Measurements from ENCODE around the gene MTX2.
A peak's percentile ranks its signal among the peaks of the same experiment; 100 is the strongest.

The MTX2 gene

DNA sequence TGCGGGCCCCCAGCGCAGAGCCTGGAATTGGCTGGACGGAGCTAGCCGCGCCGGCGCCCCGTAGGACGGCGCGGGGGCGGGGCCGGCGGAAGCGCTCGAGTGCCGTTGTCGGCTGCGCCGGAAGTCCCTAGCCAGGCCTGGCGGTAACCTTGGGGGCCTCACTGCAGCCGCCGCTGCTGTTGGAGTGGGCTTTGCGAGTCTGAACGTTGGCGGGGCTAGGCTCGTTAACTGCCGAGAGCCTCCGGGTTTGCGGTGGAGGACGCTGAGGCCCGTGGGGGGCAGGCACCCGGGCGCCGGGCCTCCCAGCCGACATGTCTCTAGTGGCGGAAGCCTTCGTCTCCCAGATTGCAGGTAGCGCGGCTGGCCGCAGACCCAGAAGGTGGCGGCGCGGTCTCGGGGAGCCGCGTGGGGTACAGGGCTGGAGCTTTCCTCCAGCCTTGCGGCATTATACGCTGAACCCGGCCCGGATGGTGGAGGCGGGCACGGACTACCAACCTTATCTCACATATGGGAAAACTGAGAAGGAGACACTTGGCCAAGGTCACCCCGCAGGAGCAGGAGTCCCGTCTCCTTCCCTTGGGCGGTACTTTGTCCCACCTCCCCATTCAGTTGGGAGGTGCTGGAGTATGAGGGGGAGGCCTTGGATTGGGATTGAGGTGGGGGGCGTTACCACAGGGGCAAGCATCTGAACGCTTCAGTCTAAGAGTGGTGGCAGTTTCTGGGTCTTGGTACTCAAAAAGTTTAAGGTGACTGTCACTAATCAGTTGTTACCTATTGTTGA is at the start of gene MTX2:
MTX2 (plus strand) TSS at position 124 of the 781 bp plus-strand sequence; CDS start at position 312, 188 bp downstream.
- peak; percentile 75 for DNase-seq

DNA sequence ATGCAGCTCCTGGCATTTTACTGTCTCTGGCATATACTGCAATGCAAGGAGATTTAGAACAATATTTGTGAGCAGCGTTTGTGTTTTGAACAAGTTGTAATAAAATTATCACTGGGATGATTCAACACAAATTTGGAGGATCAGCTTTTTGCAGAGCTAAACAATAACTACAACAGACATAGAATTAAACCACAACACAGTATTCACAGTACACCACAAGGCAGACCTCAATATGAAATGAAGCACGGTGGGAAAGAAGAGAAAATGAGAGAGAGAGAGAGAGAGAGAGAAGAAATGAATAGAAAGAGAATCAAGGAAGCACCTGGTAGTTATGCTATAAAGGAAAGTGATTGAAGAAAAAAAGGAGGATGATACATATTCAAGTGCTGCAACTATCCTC is 41.4 kb upstream of the MTX2 start:
- DNase-seq: no peak

DNA sequence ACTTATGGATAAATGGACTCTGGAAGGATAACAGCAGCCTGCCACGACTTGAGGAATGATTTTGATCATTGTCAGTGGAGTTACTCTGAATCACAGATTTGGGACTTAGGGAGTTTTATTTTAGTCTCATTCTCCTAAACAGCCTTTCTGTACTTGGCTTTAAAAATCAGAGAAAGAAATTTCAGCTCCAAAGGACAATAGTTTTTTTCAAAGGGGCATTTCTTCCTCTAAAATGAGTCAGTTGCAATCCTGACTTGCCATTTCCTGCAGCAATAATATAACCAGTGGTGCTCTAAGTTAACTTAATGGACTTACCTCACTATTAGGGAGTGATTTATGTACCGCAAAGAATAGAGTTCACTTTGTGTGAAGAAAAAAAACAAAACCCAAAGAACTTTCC is 35.1 kb upstream of the MTX2 start:
- DNase-seq: no peak

DNA sequence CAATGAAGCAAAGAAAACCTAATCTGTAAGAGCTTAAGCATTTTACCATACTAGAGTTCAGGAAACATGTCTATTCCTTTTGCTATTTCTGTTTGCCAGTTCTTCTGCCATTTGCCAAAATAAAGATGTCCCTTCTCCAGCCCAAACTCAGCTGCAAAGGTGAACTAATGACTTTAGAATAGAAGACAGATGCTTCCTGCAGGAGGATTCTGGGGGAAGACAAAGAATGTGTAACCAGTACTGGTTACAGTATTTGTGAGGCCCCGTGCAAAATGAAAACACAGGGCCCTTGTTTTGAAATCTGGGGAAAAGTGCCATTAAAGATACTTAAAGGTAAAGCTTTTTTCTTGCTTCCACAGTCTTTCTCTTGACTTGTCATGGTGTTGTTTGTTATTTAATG is 34.3 kb upstream of the MTX2 start:
- DNase-seq: no peak

DNA sequence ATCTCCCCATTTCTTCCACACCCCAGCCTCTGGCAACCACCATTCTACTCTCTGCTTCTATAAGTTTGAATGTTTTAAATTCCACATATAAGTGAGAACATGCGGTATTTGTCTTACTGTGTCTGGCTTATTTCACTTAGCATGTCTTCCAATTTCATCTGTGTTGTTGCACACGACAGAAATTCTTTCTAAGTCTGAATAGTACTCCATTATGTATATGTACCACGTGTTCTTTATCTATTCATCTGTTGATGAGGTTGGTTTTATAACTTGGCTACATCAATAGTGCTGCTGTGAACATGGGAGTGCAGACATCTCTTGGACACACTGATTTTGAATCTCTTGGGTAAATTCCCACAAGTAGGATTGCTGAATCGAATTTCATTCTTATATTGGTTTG is 31.8 kb upstream of the MTX2 start:
- no peak for DNase-seq

DNA sequence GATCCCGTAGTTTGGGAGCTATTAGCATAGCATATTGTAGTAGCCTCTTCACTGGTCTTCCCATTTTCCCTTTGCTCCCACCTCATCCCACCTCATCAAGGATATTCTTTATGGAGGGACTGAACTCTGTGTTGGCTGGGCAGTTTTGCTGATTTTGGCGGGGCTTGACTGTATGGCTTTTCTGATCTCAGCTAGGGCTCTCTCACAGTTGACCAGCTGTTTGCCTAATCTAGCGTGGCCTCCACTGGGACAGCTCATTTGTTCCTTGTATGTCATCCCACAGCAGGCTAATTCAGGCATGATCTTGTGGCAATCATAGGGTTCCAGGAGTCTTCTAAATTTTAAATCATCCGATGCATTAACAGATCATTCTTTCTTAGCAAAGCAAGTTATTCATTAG is 30.2 kb upstream of the MTX2 start:
- no peak for DNase-seq

DNA sequence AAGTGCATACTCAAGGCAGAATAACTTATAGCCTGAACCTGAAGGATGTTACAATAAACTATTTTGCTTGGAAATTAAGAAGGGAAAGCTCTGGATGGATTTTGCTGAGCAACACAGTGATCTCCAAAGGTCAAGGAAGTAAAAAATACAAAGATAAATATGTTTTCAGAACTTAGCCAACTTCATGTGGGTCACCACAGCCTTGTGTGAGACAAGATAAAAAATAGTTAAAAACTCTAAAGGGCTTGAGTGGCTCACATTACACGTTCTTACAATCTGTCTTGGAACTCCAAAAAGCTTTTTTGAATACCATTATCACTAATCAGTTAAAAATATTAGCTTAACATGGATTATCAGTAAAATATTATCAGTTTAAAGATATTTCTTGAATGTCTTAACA is 28.9 kb upstream of the MTX2 start:
- DNase-seq: no peak

DNA sequence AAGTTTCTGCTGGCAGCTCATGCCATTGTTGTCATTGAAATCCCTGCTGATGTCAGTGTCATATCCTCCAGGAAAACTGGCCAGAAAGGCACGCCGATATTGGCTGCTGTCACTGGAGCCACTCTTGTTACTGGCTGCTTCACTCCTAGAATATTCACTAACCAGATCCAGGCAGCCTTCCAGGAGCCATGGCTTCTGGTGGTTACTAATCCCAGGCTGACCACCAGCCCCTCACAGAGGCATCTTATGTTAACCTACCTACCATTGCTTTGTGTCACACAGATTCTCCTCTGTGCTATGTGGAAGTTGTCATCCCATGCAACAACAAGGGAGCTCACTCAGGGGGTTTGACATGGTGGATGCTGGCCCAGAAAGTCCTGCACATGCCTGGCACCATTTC is 27.0 kb upstream of the MTX2 start:
- DNase-seq: no peak

DNA sequence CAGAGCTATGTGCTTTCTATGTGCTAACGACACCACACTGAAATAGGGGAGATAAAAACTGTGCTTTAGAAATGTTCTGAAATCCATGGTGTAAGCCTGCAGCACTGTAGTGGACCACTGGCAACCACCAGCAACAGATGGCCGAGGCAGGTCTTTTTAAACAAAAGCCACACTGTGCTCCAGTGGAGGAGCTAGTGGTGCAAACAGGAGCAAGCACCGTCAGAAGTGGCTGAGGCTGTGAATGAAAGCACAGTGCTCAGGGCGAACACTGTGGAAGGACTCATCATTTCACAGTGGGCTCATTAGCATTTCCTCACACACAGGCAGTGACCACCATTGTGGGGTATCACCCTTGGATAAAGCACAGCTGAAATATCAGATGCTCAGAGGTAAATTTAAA is 22.9 kb upstream of the MTX2 start:
- no peak for DNase-seq

DNA sequence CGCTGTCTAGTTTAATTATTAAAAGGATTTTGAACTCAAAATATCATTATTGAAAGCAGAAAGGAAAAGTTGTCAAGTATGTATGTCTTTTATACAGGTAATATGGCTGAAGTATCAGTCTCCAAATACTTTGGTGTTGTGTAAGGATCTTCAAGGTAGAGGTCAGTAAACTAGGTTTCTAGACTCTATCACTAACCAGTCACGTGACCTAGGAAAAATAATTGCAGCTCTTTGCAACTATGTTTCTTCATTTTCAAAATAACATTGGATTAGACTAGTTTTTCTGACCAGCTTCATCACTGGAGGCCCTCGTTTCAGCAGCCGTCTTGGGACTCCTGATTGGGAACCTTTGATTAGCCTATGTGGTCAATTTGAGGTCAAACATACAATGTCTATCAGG is 21.4 kb upstream of the MTX2 start:
- DNase-seq: no peak

DNA sequence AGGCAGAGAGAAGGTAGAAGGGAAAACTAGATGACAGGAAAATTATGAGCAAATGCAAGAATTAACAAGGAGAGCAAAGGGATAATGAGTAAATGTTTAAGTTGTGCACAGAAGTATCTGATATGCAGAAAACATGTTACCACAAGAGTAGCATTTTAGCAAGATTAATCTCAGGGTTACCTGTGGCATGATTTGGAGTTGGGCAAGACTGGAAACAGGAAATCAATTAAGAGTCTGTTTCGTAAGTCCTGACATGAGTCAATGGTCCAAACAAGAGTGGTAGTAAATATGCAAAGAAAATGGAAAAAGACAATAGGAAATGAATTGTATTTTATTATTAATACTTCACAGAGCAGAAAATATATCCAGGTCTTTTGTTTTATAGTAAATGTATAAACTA is 17.3 kb upstream of the MTX2 start:
- no peak for DNase-seq

DNA sequence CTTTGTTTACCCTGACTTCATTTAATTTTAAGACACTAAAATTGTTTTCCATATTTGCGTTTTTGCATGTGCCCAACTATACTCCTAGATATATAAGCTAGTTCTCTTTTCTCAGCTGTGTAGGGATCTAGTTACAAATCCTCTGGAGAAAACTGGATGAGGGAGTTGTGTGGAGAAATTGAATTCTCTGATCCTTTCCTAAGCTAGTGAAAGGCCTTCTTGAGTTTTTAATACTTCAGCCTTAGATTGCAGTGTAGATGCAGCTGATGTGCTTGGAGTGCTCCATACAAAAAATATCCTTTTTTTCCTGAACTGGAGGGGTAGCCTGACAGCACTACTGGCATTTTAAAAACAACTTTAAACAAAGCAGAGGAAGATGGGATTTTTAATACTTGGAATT is 8.6 kb upstream of the MTX2 start:
- no peak for DNase-seq

DNA sequence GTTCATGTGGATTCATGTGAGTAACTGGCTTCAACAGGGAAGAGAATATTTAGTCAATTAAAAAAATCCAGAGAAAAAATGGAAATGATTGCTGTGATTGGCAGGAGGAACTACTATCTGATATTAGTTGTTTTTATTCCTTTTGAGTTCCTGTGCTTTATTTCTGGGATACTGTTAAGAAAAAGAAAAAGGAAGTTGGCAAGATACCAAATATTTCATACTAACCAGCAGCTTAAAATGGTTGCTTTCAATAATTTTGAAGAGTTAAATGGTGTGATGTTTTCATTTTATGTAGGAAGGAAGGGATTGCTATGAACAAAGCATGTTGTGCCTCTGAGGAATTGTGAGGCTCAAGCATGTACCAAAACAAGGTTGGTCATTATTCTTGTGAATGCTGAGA is 8.1 kb upstream of the MTX2 start:
- DNase-seq: no peak

DNA sequence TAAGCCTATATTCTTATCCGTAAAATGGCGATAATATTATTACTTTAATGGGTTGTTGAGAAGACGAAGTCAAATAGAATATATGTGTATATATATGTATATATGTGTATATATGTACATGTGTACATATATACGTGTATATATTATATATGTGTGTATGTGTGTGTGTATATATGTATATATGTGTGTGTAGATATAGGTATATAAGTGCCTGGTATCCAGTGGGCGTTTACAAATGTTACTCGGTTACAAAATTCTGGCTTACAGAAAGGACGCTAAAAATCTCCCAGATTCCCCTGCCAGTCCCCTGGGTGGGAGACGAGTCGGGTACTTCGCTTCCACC is 295 bp upstream of the MTX2 start:
- DNase-seq: no peak

DNA sequence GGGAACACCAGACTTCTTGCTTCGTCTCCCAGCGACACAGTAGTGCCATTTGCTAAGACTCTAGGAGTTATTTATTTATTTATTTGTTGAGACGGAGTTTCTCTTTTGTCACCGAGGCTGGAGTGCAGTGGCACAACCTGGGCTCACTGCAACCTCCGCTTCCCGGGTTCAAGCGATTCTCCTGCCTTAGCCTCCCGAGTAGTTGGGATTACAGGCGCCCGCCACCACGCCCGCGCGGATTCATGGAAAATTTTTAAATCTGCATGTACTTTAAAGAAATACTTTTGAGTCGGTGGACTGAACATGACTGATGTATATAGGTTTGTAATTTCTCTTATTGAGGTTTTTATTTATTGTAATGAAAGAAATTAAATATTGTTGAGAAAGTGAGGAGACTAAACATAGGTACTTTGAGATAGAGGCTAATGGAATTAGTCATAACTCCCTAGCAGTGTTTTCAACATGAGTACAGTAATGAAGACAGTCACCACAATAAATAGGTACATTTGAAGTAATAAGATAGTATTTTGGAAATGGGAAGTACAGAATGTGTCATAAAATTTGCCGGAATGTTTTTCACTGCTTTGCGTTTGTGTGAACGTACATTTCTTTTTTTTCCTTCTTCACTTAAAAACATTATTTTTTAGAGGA is 983 bp downstream of the MTX2 start:
- no peak for DNase-seq

DNA sequence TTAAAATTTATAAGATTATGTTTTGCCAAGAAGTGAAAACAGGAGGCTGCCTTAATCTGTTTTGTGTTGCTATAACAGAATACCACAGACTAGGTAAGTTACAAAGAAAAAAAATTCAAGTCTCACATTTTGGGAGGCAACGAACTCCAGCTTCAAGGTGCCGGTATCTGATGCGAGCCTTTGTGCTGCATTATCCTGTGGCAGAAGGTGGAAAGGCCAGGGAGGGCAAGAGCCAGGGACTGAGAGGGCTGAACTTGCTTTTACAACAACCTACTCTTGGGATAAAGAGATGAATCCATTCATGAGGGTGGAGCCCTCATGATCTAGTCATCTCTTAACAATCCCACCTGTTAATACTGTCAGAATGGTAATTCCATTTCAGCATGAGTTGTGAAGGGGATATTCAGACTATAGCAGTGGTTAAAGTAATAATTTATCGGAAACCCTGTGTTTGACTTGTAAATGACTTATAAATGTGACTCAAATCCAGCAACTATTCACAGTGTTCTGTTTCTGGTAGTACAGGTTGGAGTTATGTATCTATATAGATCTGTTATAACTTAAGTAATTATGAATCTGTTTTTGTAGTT is 3.7 kb downstream of the MTX2 start:
- no peak for DNase-seq

DNA sequence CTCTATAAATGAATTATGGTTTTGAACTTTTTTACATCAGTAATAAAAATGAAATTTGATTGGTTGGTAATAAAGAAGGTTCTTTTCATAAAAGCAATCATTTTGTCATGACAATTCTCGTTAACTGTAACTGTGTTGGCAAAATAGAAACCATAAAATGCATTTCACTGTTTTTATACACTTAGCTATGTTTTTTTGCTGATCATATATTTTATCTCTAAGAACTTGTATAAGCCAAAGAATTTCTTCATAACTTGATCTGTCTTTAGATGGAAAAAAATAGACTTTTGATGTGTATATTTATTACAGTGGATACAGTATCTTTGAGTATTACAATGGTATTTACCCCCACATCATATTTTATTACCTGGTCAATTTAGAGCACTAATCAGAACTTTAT is 9.7 kb downstream of the MTX2 start:
- DNase-seq: no peak

DNA sequence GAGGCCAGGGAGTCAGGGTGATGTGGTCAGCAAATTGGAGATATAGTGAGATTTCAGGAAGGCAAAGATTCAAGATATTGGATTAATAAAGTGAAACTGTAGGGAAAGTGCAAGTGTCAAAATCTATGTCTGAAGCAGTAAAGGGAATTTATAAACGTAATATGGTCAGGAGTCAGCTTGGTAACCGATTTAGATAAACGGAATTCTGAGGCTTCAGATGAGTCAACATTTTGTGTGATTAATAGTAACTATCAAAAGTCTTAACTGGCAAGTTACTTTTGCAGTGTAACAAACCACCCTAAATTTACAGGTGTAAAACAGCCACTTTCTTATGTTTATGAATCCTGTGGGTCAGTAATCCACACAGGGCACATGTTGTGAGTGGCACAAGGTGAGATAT is 10.9 kb downstream of the MTX2 start:
- no peak for DNase-seq

DNA sequence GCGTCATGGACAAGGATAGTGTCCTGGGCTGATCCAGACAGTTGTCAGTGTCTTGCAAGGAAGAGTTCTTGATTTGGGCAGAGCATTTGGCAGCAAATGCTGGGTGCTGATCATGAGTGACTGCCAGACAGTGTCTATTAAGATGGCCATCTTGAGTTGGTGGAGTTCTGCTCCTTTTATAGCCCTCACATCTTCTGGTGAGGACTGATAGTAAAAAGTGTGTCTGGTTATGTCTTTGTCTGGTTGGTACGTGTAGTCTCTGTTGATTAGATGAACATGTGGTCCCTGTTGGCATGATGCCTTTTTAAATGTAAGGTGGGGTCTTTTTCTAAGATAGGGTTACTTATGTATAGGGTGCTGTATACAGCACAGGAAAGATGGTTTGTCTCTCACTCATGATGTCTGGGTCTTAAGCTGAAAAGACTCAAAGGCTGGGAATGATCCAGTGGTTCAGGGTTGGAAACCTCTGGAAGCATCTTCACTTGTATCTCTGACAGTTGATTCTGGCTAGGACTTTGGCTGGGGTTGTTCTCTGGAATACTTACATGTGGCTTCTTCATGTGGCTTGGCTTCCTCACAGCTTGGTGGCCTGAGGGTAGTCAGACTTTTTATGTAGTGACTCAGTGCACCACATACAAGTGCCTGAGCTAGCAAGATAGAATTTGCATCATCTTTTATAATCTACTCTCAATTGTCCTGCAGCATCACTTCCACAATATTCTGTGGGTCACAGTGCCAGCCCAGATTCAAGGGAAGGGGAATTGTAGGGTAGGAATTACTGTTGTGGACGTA is 11.8 kb downstream of the MTX2 start:
- no peak for DNase-seq

DNA sequence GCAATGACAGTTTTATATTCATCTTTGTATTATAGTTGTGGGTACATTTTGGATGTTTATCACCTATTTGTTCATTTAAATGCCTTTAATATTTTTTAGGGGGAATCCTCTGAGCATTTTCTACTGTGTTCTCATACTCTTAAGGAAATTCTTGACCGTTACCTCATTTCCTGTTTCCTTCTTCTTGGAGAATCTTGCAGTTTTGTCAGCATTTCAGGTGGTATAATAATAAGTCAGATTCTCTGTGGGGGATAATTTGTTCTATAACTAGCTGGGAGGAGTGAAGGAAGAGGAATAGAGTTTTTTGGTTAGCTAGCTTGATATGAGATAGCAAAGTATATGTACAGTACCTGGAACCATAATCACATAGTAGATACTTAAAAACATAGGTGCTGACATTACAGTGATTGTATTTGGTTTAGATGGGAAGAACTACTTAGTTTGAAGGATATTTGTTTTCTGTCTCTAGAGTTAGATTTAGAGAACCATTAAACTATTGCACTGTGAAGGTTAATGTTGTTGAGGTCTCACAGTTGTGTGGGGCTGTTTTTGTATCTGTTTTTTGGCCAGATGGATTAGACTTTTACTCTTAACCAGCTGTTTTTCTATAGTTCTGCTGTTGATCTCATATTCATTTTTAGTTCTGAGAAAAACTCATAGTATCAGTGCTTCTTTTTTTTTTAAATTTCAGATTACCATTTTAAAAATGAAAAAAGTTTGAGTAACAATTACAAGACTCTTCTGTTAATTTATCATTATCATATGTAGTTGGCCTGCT is 14.2 kb downstream of the MTX2 start:
- DNase-seq: no peak

DNA sequence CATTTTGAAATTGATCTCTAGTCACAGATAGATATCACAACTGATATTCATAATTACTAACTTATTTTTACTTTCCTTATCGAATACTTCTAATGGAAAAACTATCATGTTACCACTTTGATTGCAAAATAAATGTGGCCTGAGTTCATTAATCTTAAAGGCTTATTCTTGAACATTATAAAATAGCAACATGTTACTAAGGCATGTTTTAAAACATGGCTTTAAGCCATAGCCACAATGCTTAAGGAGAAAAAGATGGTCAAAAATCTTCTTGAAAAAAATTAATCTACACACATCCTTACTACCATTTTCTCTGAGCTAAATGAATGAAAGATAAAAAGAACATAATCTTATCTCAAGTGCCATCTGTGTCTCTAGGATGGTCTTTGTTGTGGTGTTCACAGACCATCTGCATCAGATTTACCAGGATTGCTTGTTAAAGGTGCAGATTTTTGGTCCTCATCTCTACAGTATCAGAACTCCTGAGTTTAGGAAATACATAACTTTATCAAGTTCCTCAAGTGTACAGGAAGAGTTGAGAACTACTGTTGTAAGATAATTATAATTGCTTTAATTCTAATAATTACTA is 15.3 kb downstream of the MTX2 start:
- no peak for DNase-seq

DNA sequence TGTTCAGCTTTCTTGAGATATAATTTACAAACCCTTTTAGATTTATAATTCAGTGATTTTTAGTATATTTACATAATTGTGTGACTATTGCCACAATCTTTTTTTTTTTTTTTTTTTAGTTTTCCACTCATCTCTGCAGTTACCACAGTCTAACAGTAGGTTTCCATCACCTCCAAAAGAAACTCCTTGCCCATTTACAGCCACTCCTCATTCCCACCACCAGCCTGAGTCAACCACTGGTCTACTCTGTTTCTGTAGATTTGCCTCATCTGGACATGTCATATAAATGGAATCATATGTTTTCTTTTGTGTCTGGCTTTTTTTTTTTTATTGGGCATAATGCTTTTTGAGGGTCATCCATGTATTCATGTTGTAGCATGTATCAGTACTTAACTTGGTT is 16.1 kb downstream of the MTX2 start:
- DNase-seq: no peak

DNA sequence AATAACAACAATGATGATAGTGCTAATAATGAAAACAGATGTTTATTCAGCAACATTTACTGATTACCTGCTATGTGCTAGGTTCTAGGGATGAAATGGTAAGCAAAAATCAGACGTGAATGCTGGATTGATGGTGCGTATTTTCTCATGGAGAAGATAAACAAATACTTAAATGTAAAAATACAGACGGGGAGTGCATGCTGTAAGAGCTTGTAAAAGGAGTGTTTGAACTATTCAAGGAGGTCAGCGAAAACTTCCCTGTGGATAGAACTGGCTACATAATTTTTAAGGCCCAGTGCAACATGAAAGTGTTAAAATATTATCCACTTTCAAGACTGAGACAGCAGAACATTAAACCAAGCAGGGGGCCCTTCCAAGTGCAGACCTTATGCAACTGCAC is 22.1 kb downstream of the MTX2 start:
- DNase-seq: no peak
